ENCODE measurements around the gene TCP10L.
"Not testable (repeated sequence)": the region's sequence is repeated elsewhere in the genome, so short reads cannot be mapped to it uniquely, and the experiment has no call there.

The TCP10L gene, protein sequence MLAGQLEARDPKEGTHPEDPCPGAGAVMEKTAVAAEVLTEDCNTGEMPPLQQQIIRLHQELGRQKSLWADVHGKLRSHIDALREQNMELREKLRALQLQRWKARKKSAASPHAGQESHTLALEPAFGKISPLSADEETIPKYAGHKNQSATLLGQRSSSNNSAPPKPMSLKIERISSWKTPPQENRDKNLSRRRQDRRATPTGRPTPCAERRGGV

DNA sequence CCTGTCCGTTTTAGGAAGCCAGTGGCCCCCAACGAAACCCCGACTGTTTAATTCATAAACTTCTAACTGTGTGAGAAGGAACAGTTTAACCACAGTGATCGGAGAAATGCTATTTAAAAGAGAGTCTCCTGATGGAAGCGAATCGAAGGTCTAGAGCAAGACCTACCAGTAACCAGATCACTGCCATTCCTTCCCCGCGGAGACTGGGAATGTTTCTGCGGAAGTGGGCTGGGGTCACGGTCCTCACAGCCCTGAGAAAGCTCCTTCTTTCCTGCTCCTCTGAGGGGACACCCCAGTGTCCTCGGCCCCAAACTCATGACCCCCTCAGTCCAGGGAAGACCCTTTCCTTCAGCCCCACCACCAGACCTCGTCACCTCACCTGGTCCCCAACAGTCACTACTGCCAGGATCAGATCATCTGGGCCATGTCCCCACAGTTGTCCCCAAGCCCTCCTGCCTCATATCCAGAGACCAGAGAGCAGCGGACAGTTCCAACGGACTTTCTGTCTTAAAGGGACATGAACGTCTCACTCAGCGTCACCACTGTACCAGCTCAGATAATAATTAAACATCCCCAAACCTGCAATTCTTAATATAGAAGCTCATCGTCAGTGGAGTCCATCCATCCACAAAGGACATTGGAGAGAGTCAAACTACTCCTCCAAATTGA lies at the start of gene TCP10L:
Gene TCP10L (minus strand): TSS at position 482 of the 669 bp plus-strand sequence. CDS start 1,219 bp downstream, outside the sequence.
- DNase-seq (ENCODE audit: low spot score) = no peak

DNA sequence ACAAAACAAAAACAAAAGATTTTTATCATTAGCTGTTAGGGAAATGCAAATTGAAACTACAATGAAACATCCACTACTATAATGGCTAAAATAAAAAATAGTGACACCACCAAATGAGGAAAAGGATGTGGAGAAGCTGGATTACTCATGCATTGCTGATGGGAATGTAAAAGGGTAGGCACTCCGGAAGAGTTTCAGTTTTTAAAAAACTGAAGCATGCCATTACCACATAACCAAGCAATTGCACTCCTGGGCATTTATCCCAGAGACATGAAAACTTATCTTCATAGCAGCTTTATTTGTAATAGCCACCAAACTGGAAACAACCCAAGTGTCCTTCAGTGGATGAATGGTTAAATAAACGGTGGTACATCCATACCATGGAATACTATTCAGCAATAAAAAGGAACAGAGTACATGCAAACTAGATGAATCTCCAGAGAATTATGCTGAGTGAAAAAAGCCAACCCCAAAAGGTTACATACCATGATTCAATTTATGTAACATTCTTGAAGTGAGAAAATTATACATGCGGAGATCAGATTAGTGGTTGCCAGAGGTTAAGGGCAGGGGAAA lies 41.4 kb upstream of the TCP10L start:
- DNase-seq (ENCODE audit: low spot score) = no peak

DNA sequence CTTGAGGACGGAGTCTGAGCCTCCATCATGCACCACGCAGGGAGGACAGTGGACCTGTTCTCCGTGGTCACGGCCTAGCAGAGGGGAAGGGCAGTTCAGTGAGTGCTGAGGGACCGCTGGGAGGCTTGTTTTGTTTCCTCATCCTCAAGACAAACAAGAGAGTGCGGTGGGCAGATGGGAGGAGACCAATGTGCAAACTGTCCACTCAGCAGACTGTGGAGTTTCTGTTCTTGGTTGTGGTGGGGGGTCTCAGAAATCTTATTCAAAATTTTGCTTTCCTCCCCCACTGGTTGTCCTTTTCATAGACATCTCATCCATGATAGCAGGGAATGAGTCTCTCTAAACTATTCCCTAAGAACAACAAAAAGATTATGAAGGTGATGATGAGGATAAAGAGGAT lies 32.9 kb upstream of the TCP10L start:
- DNase-seq (ENCODE audit: low spot score) = not testable (repeated sequence)

DNA sequence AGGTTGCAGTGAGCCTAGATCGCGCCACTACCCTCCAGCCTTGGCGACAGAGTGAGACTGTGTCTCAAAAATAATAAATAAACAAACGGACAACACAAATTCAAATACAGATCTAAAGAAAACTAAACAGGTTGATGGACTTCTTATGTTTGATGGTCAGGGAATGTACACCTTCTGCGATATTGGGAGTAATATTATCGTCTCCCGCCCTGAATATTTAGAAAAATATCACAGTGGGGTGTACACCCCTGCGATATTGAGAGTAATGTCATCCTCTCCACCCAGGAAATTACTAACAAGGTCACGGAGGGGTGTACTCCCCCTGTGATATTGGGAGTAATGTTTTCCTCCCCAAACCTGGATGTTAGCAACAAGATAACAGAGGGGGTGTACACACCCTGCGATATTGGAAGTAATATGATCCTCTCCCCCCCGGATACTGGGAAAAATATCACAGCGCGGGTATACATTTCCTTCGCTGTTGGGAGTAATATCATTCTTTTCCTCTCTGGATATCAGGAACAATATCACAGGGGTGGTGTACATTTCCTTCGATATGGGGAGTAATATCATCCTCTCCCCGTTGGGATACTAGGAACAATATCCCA lies 28.2 kb upstream of the TCP10L start:
- no peak for DNase-seq (ENCODE audit: low spot score)

DNA sequence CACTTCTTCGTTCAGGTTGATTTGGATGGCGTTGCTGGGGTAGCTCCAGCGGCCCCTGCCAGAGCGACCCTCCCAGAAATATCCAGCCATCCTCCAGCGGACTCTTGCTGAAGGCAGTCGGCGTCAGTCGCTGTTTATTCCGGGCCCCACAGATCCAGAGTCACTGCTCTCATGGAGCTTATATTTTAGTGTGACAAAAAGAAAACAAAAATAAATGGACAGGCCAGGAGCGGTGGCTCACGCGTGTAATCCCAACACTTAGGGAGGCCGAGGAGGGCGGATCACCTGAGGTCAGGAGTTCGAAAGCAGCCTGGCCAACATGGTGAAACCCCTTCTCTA lies 27.6 kb upstream of the TCP10L start:
- DNase-seq (ENCODE audit: low spot score) = no peak

DNA sequence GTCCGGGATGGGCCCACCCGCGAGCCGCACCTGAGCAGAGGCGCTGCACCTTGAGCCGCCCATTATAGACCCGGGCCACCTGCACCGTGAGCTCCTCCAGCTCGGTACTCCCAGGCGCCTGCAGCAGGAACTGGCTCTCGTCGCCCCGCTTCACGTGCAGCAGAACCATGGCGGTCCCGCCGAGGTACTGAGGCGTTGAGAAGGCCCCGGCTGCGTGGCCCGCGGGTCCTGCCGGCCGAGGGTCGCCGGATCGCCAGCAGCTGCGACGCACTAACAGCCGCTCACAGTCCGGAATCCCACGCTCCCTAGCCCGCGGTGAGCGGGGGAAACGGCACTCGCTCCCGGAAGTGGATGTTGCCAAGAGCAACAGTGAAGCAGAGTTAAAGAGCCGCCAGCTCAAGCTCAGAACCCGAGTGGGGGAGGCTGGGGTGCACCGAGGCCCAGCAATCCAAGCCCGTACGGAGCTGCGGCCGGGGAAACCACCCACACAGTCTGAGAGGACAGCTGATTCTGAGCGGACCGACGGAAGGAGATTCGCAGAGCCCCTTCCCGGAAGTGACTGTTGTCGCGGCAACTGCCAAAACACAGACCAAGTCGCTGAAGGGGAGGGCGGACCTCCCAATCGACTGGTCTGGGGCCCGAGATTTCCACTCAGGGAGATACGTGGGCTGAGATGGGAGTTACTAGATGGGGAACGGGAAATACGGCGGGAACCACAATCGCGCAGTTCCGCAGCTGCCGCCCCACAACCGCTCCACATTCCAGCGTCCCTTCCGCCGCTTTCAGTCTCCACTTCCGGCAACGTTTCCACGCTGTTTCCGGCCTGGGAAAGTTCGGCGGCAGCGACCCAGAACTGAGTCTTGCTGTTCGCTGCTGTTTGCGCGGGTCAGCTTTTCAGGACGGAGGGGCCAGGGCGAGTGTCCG lies 27.0 kb upstream of the TCP10L start, which contains the start of gene CFAP298:
Gene CFAP298 (minus strand): TSS at position 303 of the 924 bp plus-strand sequence. CDS start 134 bp downstream, at position 169.
- DNase-seq (ENCODE audit: low spot score) = peak; percentile 91

DNA sequence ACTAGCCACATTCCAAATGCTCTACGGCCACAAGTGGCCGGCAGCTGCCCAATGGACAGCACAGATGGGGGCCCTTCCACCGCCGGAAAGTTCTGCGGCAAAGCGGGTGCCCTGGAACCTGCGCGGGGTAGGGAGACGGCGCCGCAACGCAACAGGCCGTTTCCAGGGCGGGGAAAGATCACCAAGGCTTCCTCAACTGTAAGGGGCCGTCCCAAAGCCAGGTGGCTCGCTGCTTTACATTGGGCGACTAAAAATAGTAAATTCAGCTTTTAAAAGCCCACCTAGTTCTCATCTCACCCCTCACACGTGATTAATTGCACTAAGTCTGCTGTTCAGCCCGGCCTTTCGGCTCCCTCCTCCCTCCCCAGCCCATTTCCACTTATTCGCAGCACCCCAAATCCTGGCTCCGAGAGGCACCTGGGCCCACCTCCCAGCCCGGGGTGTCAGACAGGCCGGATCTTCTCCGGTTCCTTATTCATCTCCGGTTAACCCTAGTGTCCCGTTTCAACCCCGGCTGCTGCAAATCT lies 26.2 kb upstream of the TCP10L start:
- DNase-seq (ENCODE audit: low spot score) = peak; percentile 13

DNA sequence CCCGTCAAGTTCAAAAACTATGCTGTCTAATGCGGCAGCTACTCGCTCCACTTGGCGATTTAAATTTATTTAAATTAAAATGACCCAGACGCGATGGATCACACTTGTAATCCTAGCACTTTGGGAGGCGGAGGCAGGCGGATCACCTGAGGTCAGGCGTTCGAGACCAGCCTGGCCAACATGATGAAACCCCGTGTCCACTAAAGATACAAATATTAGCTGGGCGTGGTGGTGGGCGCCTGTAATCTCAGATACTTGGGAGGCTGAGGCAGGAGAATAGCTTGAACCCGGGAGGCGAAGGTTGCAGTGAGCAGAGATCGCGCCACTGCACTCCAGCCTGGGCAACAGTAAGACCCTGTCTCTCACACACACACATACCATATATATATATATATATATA lies 25.6 kb upstream of the TCP10L start:
- not testable (repeated sequence) for DNase-seq (ENCODE audit: low spot score)

DNA sequence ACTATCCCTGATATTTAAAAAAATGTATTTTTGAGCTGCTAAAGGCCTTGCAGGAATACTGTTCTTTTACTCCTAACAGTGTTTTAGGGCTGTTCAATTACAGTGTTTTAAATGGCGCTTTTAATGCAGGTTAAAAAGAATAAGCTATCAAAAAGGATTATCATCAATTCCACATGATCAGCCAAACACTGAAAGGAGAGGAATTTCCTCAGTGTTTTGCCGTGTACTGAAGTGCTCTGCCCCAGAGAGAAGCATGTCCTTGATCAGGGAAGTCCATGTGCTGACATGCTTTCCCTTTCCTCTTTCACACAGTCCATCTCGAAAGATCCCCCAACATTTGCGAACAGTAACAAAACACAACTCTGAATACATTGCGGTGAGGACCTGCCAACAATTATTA lies 23.5 kb upstream of the TCP10L start:
- DNase-seq (ENCODE audit: low spot score) = no peak

DNA sequence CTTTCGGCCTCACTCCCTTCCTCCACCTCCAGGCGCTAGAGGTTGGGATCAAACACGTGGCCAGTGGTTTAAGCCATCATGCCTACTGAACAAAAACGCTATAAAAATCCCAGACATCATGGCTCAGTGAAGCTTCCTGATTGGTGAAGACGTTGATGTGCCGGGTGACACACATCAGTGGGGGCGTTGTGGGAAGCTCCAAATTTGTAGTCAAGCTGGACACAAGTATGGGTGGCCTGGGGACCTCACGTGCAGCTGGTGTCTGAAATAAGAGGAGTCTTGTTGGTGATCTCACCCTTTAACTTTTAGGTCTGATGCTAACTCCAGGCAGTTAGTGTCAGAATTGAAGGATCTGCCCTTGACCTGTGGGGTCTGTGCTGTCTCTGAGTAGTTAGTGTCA lies 20.1 kb upstream of the TCP10L start:
- DNase-seq (ENCODE audit: low spot score) = no peak

DNA sequence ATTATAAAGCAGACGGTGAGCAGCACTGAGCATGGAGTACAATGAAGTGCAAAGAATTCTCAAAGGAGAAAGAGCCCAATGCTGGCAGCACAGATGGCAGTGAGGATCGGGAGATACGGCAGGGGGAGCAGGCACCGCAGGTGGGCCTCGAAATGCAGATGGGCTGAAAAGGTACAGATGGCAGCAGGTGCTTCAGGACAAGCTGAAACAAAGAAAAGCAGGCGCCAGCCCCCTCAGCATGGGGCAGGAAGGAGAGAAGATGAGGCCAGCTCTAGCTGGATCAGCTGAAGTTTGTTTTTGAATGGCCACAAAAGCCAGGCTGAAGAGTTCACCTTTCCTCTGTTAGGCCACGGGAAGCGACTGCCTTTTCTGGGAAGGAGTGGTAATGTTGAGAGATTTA lies 19.1 kb upstream of the TCP10L start:
- DNase-seq (ENCODE audit: low spot score) = no peak

DNA sequence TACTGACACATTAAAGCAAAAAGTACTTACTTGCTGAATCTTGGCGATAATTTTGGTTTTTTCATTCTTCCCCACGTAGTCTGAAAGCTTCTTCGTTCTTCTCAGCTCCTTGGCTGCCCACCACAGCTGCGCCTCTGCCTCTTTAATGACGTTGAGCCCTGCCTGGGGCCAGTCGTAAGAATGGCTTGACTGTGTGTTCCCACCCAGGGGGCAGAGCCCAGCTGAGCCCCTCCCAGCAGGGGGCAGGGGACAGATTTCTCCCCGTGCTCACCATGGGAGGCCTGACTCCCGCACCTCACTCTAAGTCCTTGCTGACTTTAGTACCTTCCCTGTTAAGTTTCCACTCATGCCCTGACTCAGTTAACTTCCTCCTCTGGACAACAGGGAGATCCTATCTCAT lies 17.8 kb upstream of the TCP10L start:
- no peak for DNase-seq (ENCODE audit: low spot score)

DNA sequence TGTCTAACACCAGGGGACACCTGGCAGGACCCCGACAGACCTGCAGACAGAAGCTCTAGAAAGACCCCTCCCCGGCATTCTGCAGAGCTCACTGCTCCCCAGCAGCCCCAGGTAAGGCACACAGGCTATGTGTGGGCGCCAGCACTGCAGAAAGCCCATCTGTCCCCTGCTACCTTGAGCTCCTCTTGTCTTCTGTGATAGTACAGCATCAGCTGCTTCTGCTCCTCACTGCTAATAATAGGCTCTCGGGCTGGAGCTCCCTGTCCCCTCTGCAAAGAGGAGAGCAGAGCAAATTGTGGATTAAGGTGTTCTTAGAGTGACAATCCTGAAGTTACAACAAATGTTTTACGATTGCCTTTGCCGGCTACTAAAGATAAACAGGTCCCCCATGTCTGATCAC lies 16.8 kb upstream of the TCP10L start:
- no peak for DNase-seq (ENCODE audit: low spot score)

DNA sequence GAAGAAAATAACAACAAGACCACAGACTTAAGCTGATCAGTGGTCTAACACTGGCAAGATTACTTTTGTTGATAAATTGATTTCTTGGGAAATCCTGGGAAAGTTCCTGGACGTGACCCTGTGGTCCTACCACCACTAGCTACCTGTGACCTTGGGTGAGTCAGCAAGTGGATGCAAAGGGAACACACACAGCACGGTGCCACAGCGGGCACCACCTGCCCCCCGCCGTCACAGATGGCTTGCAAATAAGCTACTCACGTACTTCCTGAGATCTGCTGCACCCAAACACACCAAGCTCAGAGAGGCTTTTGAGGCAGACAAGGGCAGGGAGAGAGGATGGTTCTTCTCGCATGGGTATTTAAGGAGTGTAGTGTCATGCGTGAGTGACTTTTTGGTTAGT lies 14.2 kb upstream of the TCP10L start:
- no peak for DNase-seq (ENCODE audit: low spot score)

DNA sequence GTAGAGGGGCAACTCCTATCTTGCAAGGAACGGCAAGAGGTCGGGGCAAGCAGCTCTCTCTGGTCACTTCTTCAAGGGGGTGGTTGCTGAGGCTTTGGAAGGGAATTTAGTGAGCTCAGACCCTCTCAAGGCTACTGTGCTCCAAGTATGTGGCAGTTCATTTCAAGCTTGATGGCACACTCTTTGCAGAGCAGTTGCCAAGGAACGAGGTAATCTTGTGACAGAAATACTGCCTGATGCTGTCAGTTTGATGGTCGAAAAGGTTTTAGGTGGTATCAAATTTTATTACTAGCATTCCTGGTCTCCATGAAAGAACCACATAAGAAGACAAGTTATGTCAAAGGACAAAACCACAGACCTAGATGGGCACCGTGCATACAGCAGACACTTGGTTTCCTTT lies 13.8 kb upstream of the TCP10L start:
- DNase-seq (ENCODE audit: low spot score) = no peak

DNA sequence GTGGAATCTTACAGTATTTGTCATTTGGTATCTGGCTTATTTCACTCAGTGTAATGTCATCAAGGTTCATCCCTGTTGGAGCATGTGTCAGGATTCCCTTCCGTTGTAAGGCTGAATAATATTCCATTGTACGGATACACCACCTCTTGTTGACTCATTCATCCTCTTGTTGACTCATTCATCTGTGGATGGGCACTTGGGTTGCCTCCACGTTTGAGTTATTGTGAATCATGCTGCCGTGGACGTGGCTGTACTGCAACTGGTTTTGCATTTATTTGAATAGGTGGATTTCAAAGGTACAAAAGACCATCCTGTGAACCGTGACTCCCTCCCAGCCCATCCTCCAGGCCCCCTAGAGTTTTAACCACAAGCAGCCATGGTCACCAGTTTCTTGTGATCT lies 11.9 kb upstream of the TCP10L start:
- no peak for DNase-seq (ENCODE audit: low spot score)

DNA sequence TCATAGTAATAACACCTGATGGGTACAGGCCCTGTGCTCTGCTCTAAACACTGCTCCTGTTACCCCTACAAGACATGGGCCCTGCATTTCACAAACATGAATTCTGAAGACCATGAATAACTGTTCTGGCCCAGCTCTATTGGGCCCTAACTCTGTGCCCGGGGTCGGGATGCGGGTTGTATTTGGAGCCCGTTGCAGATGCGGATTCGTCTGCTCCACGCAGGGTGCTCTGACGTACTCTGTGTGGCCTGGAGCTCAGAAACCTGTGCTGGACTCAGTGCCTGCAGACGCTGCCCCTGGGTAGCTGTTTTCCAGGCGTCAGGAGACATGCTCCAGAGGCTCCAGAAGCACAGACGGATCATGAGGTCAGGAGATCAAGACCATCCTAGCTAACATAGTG lies 10.1 kb upstream of the TCP10L start:
- DNase-seq (ENCODE audit: low spot score) = no peak

DNA sequence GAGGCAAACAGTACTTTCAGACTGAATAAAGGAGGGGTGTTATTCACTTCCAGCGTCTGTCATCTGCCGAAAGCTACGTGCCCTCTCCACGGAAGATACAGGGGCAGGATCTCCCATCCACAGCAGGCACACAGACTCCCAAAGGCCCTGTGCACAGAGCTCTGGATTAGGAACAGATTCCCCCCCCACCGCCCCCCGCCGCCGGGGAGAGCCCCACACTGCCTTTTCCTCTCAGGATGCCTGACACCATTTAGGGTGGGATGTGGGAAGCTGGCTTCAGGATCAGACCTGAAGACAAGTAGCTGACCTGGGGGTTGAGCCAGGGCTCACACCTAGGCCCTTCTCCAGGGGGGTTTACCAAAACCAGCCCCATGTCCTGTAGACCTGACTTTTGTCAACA lies 8.4 kb upstream of the TCP10L start:
- DNase-seq (ENCODE audit: low spot score) = no peak

DNA sequence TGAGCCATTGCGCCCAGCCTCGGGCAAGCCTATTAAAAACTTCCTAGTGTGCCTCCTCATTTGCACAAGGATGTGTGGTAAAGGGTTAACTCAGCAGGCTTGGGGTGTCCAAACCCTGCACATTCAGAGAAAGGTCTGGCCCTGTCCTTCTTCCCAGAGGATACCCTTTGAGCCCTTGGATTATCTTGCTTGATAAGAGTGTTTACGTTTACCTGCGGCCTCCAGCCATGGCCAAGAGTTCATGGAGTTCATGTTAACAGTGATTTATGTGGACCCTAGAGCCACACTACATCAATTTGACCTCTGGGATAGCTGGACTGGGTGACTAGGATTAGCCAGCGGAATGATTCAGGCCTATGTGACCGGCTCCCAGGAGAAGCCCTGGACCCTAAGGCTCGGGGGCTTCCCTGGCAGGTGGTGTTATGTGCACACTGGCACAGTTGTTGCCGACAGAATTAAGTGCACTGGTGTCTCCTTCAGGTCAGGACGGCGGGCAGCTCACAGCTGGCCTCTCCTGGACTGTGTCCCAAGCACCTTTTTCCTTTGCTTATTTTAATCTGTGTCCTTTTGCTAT lies 7.7 kb upstream of the TCP10L start:
- DNase-seq (ENCODE audit: low spot score) = no peak

DNA sequence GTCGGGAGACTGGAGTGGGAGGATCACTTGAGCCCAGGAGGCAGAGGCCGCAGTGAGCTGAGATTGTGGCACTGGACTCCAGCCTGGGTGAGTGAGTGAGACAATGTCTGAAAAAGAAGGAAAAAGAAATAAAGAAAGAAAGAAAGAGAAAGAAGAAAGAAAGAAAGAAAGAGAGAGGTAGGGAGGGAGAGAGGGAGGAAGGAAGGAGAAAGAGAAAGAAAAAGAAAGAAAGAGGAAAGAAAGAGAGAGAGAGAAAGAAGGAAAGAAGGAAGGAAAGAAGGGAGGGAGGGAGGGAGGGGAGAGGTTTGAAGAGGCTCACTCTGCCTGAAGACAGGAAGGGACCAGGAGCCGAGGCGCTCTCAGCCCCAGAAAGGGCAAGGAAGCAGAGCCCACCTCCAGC lies 4.8 kb upstream of the TCP10L start:
- DNase-seq (ENCODE audit: low spot score) = no peak

DNA sequence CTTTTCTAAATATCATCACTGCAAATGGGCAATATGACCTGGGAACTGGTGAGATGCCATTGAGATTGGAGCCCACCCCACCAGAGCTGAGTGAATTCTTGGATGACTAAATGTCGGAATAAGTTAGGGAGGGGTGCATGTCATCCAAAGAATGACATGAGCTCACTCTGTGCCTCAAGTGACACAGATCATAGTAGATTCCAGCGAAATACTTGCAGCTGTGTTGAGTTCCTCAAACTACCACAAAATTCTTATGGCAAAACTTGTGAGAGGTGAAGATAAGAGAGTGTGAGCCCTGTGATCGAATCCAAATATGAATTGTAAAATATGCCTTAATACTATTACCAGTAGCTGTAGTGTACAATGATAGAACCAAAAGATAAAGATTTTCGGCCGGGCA lies 2.3 kb upstream of the TCP10L start:
- DNase-seq (ENCODE audit: low spot score) = no peak

DNA sequence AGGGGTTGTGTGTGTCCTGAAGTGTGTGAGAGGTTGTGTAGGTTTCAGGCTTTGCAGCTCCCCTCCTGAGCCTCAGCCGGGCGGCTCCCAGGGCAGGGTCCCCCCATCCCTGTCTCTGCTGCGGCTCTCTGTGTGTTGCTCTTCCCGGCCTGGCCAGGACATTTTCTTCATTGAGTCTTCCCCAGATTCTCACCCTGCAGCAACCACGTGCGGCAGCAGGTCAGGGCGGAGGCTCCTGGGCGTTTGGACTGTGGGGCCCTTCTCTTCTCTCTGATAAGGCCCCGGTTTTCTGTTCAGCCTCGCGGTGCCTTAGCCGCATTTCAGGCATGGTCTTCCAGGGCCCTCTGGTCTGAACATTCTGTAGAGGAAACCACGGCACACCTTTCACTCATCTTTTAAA lies 1.8 kb upstream of the TCP10L start:
- no peak for DNase-seq (ENCODE audit: low spot score)

All from CD4-positive, alpha-beta T cell treated with Interleukin-2 at 100 ng/mL for 4 hours (primary cell).